Panc1 (cell line): ENCODE measurements around the gene TMUB2. TPM values are rescaled to one million over a fixed set of nuclear protein-coding genes. Genes with fewer than 3 reads are reported as not detected.

ENCODE experiments used
- ATAC-seq: fragments of 200-7000 bp; cut with Tn5 transposase; 2 replicates; pipeline ENCODE4 v1.9.1; 2020; ENCODE audit warnings: mild to moderate bottlenecking, moderate library complexity
- BruUV-seq: library from RNA; stranded (reverse); fragments of 400-500 nt; replicated peaks from 2 replicates; lab custom pipeline; 2021; lab: Mats Ljungman, UMichigan
- CTCF ChIA-PET: fragments of 300-600 bp; sonication (Branson Sonifier 250); formaldehyde crosslinking; loops from one replicate; lab custom pipeline; 2022; ENCODE audit warnings: antibody characterized with exemption; lab: Charles Lee
- POLR2A ChIA-PET: fragments of 300-600 bp; sonication (Branson Sonifier 250); formaldehyde crosslinking; loops from one replicate; lab custom pipeline; 2022; ENCODE audit warnings: antibody characterized with exemption; lab: Charles Lee
- DNase-seq: peaks from one replicate; pipeline ENCODE4 v3.0.0-alpha.2; 2010; ENCODE audit warnings: low read depth, low spot score
- H3K27ac ChIP-seq: 2 replicates; pipeline ENCODE4 v1.5.1; 2011; ENCODE audit warnings: mild to moderate bottlenecking, low read length, inconsistent platforms
- H3K27me3 ChIP-seq: fragments of 200-500 bp; sonication (Bioruptor generic); 2 replicates; pipeline ENCODE4 v1.6.0; 2014; ENCODE audit warnings: low read length, inconsistent platforms; ENCODE audit not compliant: control insufficient read depth, insufficient read depth
- H3K36me3 ChIP-seq: fragments of 200-500 bp; sonication (Bioruptor generic); 2 replicates; pipeline ENCODE4 v1.5.1; 2014; ENCODE audit warnings: inconsistent platforms, mild to moderate bottlenecking, low read length, moderate library complexity; ENCODE audit not compliant: control insufficient read depth, insufficient read depth
- H3K4me1 ChIP-seq: 2 replicates; pipeline ENCODE4 v1.5.1; 2011; ENCODE audit warnings: inconsistent platforms, mild to moderate bottlenecking, low read length, moderate library complexity; ENCODE audit not compliant: control insufficient read depth, insufficient read depth
- H3K4me3 ChIP-seq, 2 experiments: 2 replicates each; pipeline ENCODE4 v1.5.1; 2011 to 2012; ENCODE audit warnings: low read depth in 2 of 2, low read length in 2 of 2, mild to moderate bottlenecking in 2 of 2, inconsistent platforms in 1 of 2, moderate library complexity in 1 of 2
- H3K9me3 ChIP-seq: fragments of 200-500 bp; sonication (Bioruptor generic); 2 replicates; pipeline ENCODE4 v1.5.1; 2014; ENCODE audit warnings: low read depth, mild to moderate bottlenecking, inconsistent platforms, low read length, moderate library complexity; ENCODE audit not compliant: control insufficient read depth, insufficient read depth
- POLR2AphosphoS5 ChIP-seq: IDR thresholded peaks from 2 replicates; pipeline ENCODE4 v1.6.1; 2012; ENCODE audit warnings: mild to moderate bottlenecking, low read depth, low read length, moderate library complexity
- SIN3A ChIP-seq: IDR thresholded peaks from 2 replicates; pipeline ENCODE4 v1.6.1; 2012; ENCODE audit warnings: low read depth, mild to moderate bottlenecking, low read length, moderate library complexity, borderline replicate concordance; ENCODE audit not compliant: insufficient read depth
- TCF7L2 ChIP-seq: IDR thresholded peaks from 2 replicates; pipeline ENCODE4 v1.6.1; 2011; ENCODE audit warnings: mild to moderate bottlenecking, low read depth, low read length, inconsistent platforms
- in situ Hi-C: cut with HindIII; loops from 2 replicates; pipeline ENCODE4 v1.10.0; 2016; ENCODE audit warnings: low sequenced_read_pairs, low pct_unique_long_range_greater_than_20kb
- intact Hi-C: fragments of 100-400 bp; cut with micrococcal nuclease; formaldehyde crosslinking; loops from one replicate; pipeline ENCODE4 v1.10.0; 2022; ENCODE audit not compliant: unreplicated experiment
- total RNA-seq: library from RNA; stranded (reverse); gene quantifications from one replicate; pipeline ENCODE4 v1.2.1, GENCODE V29; 2021; ENCODE audit not compliant: unreplicated experiment
- TF ChIP-seq, protein P1 (sequence below): fragments of 450-650 bp; IDR thresholded peaks from 2 replicates; pipeline ENCODE4 v1.5.1; 2017; ENCODE audit warnings: mild to moderate bottlenecking
- TF ChIP-seq, protein P2 (sequence below), 2 experiments: IDR thresholded peaks; 2 replicates each; pipeline ENCODE4 v1.6.1; 2011 to 2012; ENCODE audit warnings: low read depth in 2 of 2, control low read depth in 1 of 2, low read length in 1 of 2, mild to moderate bottlenecking in 1 of 2, moderate library complexity in 1 of 2; ENCODE audit not compliant: insufficient read depth in 1 of 2

Gene TMUB2
- total RNA-seq, 1 experiment from 2014 or later: 30.7 TPM

DNA sequence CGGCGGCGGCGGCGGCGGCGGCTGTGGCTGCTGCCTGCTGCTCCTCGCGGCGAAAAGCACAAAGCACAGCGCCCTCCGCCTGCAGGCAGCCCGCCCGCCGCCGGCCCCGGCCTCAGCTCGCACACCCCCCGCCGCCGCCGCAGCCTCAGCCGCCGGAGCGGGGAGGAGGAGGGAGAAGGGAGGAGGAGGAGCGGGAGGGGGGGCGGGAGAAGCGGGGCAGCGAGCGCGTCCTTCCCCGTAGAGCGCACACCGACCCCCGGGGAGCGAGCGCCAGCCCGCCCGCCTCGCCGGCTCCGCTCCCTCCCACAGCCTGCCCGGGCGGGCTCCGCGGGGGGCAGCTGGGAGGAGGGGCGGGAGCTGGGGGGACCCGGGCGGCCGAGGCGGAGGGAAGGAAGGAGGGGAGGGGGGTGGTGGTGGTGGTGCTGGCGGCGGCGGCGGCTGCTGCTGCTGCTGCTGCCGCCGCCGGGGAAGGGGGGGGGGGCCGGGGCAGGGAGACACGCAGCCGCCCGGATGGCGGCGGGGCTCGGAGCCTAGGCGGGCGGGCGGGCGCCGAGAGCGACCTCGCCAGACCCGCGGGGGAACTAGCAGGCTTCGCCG lies 32.9 kb downstream of the TMUB2 start, which contains the start of gene UBTF:
Gene UBTF (minus strand): TSS at position 60 of the 597 bp plus-strand sequence. CDS start 1,446 bp downstream, outside the sequence.
- H3K27ac ChIP-seq: peak within 1 kb of the TSS; percentile 87
- CTCF ChIA-PET: interaction anchor here (0.7 kb wide), 1 partner anchor 1013 kb away, joined by 4 read pairs; no protein-coding TSS in a partner anchor
- H3K9me3 ChIP-seq: no peaks in the 10 kb centered on the region
- peak within 1 kb of the TSS; percentile 69 to 77 for H3K4me3 ChIP-seq
- POLR2A ChIA-PET: interaction anchor here (0.6 to 0.7 kb wide), 2 partner anchors 32 to 115 kb away, joined by 3 to 6 read pairs; no protein-coding TSS in a partner anchor
- TF ChIP-seq SIN3A (no peak), TCF7L2 (no peak), POLR2AphosphoS5 (no peak)
- TF ChIP-seq, protein P1, sequence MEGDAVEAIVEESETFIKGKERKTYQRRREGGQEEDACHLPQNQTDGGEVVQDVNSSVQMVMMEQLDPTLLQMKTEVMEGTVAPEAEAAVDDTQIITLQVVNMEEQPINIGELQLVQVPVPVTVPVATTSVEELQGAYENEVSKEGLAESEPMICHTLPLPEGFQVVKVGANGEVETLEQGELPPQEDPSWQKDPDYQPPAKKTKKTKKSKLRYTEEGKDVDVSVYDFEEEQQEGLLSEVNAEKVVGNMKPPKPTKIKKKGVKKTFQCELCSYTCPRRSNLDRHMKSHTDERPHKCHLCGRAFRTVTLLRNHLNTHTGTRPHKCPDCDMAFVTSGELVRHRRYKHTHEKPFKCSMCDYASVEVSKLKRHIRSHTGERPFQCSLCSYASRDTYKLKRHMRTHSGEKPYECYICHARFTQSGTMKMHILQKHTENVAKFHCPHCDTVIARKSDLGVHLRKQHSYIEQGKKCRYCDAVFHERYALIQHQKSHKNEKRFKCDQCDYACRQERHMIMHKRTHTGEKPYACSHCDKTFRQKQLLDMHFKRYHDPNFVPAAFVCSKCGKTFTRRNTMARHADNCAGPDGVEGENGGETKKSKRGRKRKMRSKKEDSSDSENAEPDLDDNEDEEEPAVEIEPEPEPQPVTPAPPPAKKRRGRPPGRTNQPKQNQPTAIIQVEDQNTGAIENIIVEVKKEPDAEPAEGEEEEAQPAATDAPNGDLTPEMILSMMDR: 0 out of 2 replicates have a peak, but pooled peaks have one; percentile 1
- TF ChIP-seq, protein P2, sequence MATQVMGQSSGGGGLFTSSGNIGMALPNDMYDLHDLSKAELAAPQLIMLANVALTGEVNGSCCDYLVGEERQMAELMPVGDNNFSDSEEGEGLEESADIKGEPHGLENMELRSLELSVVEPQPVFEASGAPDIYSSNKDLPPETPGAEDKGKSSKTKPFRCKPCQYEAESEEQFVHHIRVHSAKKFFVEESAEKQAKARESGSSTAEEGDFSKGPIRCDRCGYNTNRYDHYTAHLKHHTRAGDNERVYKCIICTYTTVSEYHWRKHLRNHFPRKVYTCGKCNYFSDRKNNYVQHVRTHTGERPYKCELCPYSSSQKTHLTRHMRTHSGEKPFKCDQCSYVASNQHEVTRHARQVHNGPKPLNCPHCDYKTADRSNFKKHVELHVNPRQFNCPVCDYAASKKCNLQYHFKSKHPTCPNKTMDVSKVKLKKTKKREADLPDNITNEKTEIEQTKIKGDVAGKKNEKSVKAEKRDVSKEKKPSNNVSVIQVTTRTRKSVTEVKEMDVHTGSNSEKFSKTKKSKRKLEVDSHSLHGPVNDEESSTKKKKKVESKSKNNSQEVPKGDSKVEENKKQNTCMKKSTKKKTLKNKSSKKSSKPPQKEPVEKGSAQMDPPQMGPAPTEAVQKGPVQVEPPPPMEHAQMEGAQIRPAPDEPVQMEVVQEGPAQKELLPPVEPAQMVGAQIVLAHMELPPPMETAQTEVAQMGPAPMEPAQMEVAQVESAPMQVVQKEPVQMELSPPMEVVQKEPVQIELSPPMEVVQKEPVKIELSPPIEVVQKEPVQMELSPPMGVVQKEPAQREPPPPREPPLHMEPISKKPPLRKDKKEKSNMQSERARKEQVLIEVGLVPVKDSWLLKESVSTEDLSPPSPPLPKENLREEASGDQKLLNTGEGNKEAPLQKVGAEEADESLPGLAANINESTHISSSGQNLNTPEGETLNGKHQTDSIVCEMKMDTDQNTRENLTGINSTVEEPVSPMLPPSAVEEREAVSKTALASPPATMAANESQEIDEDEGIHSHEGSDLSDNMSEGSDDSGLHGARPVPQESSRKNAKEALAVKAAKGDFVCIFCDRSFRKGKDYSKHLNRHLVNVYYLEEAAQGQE (IDR thresholded peaks at IDR 0.05; ENCODE audit: insufficient read depth in 1 of 2, low read depth in 2 of 2, low read length in 1 of 2): no peak
- DNase-seq (no peak), ATAC-seq (peak; percentile 41)
- in situ Hi-C loops: no loop called here
- peaks cover 26% of the 10 kb centered on the region for H3K4me1 ChIP-seq
- intact Hi-C loops: loop anchor here (5.0 kb wide), 1 partner anchor 108 kb away; no protein-coding TSS in a partner anchor
- no peaks in the 10 kb centered on the region for H3K27me3 ChIP-seq
- H3K36me3 ChIP-seq: peaks cover 8% of the 10 kb centered on the region
- BruUV-seq: no TSS peak

DNA sequence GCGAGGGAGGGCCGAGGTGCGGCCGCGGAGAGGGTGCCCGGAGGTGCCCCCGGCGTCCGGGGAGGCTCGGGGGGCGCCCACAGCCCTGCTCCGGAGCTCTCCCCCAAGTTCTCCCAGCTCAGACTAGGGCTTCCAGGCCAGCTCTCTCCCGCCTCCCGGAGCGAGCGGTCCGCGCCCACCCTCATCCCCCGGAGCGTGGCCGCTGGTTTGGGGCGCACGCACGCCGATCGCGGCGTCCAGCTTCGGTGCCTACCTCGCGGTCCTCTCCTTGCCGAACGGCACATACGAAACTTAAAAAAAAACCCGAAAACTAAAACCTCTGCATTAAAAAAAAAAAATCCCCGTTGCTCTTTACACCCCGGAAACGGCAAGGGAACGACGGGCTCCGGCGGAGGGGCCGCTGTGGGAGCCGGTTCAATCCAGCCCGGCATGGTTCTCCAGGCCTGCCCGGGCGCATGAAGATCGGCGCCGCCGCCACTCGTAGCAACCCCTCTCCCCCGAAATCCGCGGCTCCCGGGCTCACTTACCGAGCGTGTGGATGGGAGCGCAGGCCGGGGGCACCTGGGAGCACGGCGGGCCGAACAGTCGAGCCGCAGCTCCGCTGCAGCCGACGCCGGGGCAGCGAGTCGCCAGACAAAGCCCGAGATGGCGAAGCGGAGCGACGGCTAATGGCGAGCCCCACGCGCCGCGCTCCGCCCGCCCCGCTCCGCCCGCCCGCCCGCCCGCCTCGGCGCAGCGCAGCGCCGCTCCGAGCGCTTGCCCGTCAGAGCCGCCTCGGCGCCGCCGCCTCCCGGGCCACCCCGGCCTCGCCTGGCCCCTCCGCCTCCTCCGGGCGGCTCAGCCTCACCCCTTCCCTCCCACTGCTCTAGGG lies 33.7 kb downstream of the TMUB2 start:
- Histone ChIP-seq H3K36me3 (peaks cover 7% of the 10 kb centered on the region), H3K27me3 (no peaks in the 10 kb centered on the region), H3K27ac (peak overlapping the region; percentile 87), H3K4me3 (peak overlapping the region; percentile 69 to 77), H3K9me3 (no peaks in the 10 kb centered on the region), H3K4me1 (peaks cover 26% of the 10 kb centered on the region)
- in situ Hi-C loops: no loop called here
- ATAC-seq (peak; percentile 43), DNase-seq (no peak)
- BruUV-seq: no TSS peak
- intact Hi-C loops: loop anchor here (5.0 kb wide), 1 partner anchor 107 kb away; no protein-coding TSS in a partner anchor
- ChIA-PET POLR2A (interaction anchor here (0.7 kb wide), 3 partner anchors 31 to 107 kb away, joined by 3 to 4 read pairs (median 3); no protein-coding TSS in a partner anchor), CTCF (interaction anchor here (0.7 kb wide), 1 partner anchor 1013 kb away, joined by 4 read pairs; no protein-coding TSS in a partner anchor)
- TF ChIP-seq TCF7L2 (no peak), POLR2AphosphoS5 (peak; percentile 38)
